ENCODE measurements around the gene BAIAP2. TPM values are rescaled to one million over a fixed set of nuclear protein-coding genes. Genes with fewer than 3 reads are reported as not detected.

The BAIAP2 gene
- total and polyA plus RNA-seq, 10 donors, result 2.8 to 33.2 (median 17.8) TPM

DNA sequence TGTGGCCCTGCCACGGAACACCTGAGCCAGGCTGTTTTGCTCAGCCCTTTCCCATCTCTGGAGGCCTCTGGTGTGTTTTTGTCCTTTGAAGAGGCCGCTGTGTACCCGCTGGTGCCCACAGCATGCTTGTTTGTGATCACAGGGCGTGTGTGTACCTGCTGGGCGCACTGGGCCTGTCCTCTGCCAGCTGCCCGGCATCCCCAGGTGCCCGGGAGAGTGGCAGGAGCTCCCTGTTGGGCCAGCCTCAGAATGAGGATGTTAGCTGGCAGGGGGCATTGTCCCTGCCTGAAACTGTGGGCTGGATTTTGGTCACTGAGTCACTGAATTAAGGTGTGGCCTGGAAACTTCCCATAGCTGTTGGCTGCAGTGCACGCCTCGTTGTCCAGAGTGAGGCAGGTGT, 31.1 kb downstream of the BAIAP2 start:
- H3K4me3 ChIP-seq, result no peak overlapping the region
- peaks cover 0 to 21% (median 6%) of the 10 kb centered on the region in 6 donors for H3K4me1 ChIP-seq
- no peak for TF ChIP-seq POLR2A (IDR thresholded peaks at IDR 0.05)
- no peak for TF ChIP-seq POLR2AphosphoS5 (IDR thresholded peaks at IDR 0.05)
- TF ChIP-seq, protein P1, sequence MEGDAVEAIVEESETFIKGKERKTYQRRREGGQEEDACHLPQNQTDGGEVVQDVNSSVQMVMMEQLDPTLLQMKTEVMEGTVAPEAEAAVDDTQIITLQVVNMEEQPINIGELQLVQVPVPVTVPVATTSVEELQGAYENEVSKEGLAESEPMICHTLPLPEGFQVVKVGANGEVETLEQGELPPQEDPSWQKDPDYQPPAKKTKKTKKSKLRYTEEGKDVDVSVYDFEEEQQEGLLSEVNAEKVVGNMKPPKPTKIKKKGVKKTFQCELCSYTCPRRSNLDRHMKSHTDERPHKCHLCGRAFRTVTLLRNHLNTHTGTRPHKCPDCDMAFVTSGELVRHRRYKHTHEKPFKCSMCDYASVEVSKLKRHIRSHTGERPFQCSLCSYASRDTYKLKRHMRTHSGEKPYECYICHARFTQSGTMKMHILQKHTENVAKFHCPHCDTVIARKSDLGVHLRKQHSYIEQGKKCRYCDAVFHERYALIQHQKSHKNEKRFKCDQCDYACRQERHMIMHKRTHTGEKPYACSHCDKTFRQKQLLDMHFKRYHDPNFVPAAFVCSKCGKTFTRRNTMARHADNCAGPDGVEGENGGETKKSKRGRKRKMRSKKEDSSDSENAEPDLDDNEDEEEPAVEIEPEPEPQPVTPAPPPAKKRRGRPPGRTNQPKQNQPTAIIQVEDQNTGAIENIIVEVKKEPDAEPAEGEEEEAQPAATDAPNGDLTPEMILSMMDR (IDR thresholded peaks at IDR 0.05 in 8 of 11, conservative IDR thresholded peaks at IDR 0.05 in 3 of 11), result no peak
- no peak overlapping the region for H3K27ac ChIP-seq
- H3K9me3 ChIP-seq, result no peaks in the 10 kb centered on the region
- intact Hi-C loops (cut with DNase I; ENCODE audit: low total_unique reads), result no loop called here
- no peaks in the 10 kb centered on the region for H3K36me3 ChIP-seq
- DNase-seq, result no peak
- WGBS, 5 donors, result 86 to 93% (median 90%) methylated on average over 7 to 9 of the region's 9 CpGs
- no peaks in the 10 kb centered on the region for H3K27me3 ChIP-seq (replicated peaks in 1 of 7)

- DNase-seq, result no peak
- H3K27ac ChIP-seq, result no peak overlapping the region
- intact Hi-C loops (cut with DNase I; ENCODE audit: low total_unique reads), result no loop called here
- H3K9me3 ChIP-seq, result no peaks in the 10 kb centered on the region
- H3K27me3 ChIP-seq (replicated peaks in 1 of 7), result no peaks in the 10 kb centered on the region
- H3K36me3 ChIP-seq, result peaks cover 0 to 6% (median 0%) of the 10 kb centered on the region in 6 donors
- peaks cover 0 to 21% (median 6%) of the 10 kb centered on the region in 6 donors for H3K4me1 ChIP-seq
- TF ChIP-seq POLR2AphosphoS5 (IDR thresholded peaks at IDR 0.05) (no peak), POLR2A (IDR thresholded peaks at IDR 0.05) (no peak)
- TF ChIP-seq, protein P1 (IDR thresholded peaks at IDR 0.05 in 8 of 11, conservative IDR thresholded peaks at IDR 0.05 in 3 of 11), result no peak
- 82 to 100% (median 91%) methylated on average over 7 to 16 of the region's 16 CpGs for WGBS, 5 donors
- no peak overlapping the region for H3K4me3 ChIP-seq
These were observed 31.9 kb downstream of the BAIAP2 start for GRCh38 chr17:81066771-81067315.

DNA sequence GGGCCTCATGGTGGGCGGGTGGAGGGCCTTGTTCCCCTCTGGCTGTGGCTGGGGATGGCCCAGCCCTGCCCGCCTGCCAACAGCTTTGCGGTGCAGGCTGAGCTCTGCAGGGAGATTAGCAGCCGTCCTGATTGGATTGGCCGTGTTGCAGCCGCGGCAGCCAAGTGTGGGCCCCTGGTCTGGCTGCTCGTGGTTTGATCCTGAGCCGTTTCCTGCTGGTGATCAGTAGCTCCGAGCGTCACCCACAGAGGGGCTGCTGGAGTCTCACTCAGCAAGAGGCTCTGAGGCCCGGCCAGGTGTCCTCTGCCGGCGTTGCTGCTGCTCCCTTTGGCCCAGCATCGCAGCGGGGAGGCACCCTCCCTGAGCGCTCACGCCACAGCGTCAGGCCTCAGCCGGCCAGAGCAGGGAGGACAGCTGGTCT, 32.5 kb downstream of the BAIAP2 start:
- 58 to 90% (median 86%) methylated on average over 8 to 20 of the region's 20 CpGs for WGBS, 5 donors
- H3K4me3 ChIP-seq, result no peak overlapping the region
- H3K27me3 ChIP-seq (replicated peaks in 1 of 7), result no peaks in the 10 kb centered on the region
- intact Hi-C loops (cut with DNase I; ENCODE audit: low total_unique reads), result no loop called here
- no peaks in the 10 kb centered on the region for H3K9me3 ChIP-seq
- DNase-seq, result no peak
- peaks cover 0 to 10% (median 0%) of the 10 kb centered on the region in 6 donors for H3K36me3 ChIP-seq
- TF ChIP-seq POLR2AphosphoS5 (IDR thresholded peaks at IDR 0.05) (no peak), POLR2A (IDR thresholded peaks at IDR 0.05) (no peak)
- TF ChIP-seq, protein P1 (IDR thresholded peaks at IDR 0.05 in 8 of 11, conservative IDR thresholded peaks at IDR 0.05 in 3 of 11), result no peak
- no peak overlapping the region for H3K27ac ChIP-seq
- H3K4me1 ChIP-seq, result peaks cover 0 to 21% (median 6%) of the 10 kb centered on the region in 6 donors

- whole genome bisulfite sequencing, 5 donors, result 76 to 95% (median 92%) methylated on average over 8 to 26 of the region's 26 CpGs
- H3K9me3 ChIP-seq, result no peaks in the 10 kb centered on the region
- intact Hi-C loops (cut with DNase I; ENCODE audit: low total_unique reads), result no loop called here
- H3K4me3 ChIP-seq, result no peak overlapping the region
- no peaks in the 10 kb centered on the region for H3K27me3 ChIP-seq (replicated peaks in 1 of 7)
- H3K27ac ChIP-seq, result no peak overlapping the region
- TF ChIP-seq POLR2A (IDR thresholded peaks at IDR 0.05) (no peak), POLR2AphosphoS5 (IDR thresholded peaks at IDR 0.05) (no peak)
- TF ChIP-seq, protein P1 (IDR thresholded peaks at IDR 0.05 in 8 of 11, conservative IDR thresholded peaks at IDR 0.05 in 3 of 11), result no peak
- peaks cover 0 to 13% (median 2%) of the 10 kb centered on the region in 6 donors for H3K4me1 ChIP-seq
- peaks cover 0 to 10% (median 0%) of the 10 kb centered on the region in 6 donors for H3K36me3 ChIP-seq
- no peak for DNase-seq
These were observed 33.6 kb downstream of the BAIAP2 start for GRCh38 chr17:81068411-81069134.
